ENCODE measurements around the gene STAT4. TPM values are rescaled to one million over a fixed set of nuclear protein-coding genes. Genes with fewer than 3 reads are reported as not detected.

Gene STAT4
- total RNA-seq, 1 donor from 2014 or later: 5.3 TPM

- no peak for DNase-seq (ENCODE audit: low spot score)
Measured at GRCh38 chr2:191083540-191083939, 67.3 kb downstream of the STAT4 start.

- no peak for DNase-seq (ENCODE audit: low spot score)
Measured at GRCh38 chr2:191082321-191082720, 68.5 kb downstream of the STAT4 start.

- no peak for DNase-seq (ENCODE audit: low spot score)
Measured at GRCh38 chr2:191081411-191082155, 69.2 kb downstream of the STAT4 start.

- no peak for DNase-seq (ENCODE audit: low spot score)
Measured at GRCh38 chr2:191078165-191078867, 72.5 kb downstream of the STAT4 start.

GRCh38 chr2:191070276-191070675, 80.5 kb downstream of the STAT4 start:
- DNase-seq (ENCODE audit: low spot score): no peak

- DNase-seq (ENCODE audit: low spot score): no peak
Measured at GRCh38 chr2:191069606-191070005, 81.2 kb downstream of the STAT4 start.

- DNase-seq (ENCODE audit: low spot score): no peak
Measured at GRCh38 chr2:191066919-191067233, 83.9 kb downstream of the STAT4 start.

- DNase-seq (ENCODE audit: low spot score): no peak
Measured at GRCh38 chr2:191066197-191066918, 84.4 kb downstream of the STAT4 start.

GRCh38 chr2:191065785-191066184, 85.0 kb downstream of the STAT4 start:
- no peak for DNase-seq (ENCODE audit: low spot score)

- DNase-seq (ENCODE audit: low spot score): no peak
Measured at GRCh38 chr2:191064590-191064989, 86.2 kb downstream of the STAT4 start.

GRCh38 chr2:191063584-191063983, 87.2 kb downstream of the STAT4 start:
- DNase-seq (ENCODE audit: low spot score): no peak

- DNase-seq (ENCODE audit: low spot score): no peak
Measured at GRCh38 chr2:191061381-191061980, 89.3 kb downstream of the STAT4 start.

GRCh38 chr2:191059308-191059707, 91.5 kb downstream of the STAT4 start:
- no peak for DNase-seq (ENCODE audit: low spot score)

- no peak for DNase-seq (ENCODE audit: low spot score)
Measured at GRCh38 chr2:191056228-191056627, 94.6 kb downstream of the STAT4 start.

- no peak for DNase-seq (ENCODE audit: low spot score)
Measured at GRCh38 chr2:191053256-191053655, 97.5 kb downstream of the STAT4 start.

- no peak for DNase-seq (ENCODE audit: low spot score)
Measured at GRCh38 chr2:191051825-191052778, 98.7 kb downstream of the STAT4 start.

- DNase-seq (ENCODE audit: low spot score): no peak
Measured at GRCh38 chr2:191051177-191051576, 99.6 kb downstream of the STAT4 start.

- DNase-seq (ENCODE audit: low spot score): no peak
Measured at GRCh38 chr2:191050640-191050987, 100.2 kb downstream of the STAT4 start.

GRCh38 chr2:191049728-191050639, 100.8 kb downstream of the STAT4 start:
- DNase-seq (ENCODE audit: low spot score): no peak

GRCh38 chr2:191048073-191048472, 102.7 kb downstream of the STAT4 start:
- no peak for DNase-seq (ENCODE audit: low spot score)
